Stimulated activated CD4-positive, alpha-beta T cell treated with anti-CD3 and anti-CD28 coated beads, Interleukin-1b, Interleukin-23, amount 100 ng/mL, for 24 hours (primary cell): Measurements from ENCODE around the gene AMER3.

Experiments used
- DNase-seq, 4 experiments: peaks; one replicate each; pipeline ENCODE4 v3.0.0-alpha.2; 2020; ENCODE audit warnings: low read depth in 4 of 4, low spot score in 1 of 4

AMER3 gene

DNA sequence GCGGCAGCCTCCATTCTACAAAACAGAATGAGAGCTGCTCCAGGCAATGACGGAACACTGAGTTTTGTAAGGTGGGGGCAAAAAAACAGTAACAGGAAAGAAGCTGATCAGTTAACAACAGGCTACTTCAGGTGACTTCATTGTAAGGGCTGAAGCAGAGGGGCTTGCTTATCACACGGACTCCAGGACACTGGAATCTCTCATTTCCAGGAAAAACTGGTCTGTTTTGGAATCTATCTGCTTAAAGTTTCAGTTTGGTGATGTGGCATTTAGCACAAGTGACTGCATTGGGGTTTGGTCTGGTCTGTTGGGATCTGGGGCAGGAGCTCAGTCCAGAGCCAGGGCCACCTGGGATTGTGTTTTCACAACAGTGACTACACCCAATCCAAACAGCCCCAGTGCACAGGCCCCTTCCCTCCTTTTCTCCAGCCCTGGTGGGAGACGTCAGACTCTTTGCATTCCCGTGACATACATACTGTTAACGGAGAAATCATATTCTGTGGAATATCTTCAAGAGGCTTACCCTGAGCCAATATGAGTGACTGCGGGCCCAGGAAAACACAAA, 14.1 kb downstream of the AMER3 start:
- no peak for DNase-seq

DNA sequence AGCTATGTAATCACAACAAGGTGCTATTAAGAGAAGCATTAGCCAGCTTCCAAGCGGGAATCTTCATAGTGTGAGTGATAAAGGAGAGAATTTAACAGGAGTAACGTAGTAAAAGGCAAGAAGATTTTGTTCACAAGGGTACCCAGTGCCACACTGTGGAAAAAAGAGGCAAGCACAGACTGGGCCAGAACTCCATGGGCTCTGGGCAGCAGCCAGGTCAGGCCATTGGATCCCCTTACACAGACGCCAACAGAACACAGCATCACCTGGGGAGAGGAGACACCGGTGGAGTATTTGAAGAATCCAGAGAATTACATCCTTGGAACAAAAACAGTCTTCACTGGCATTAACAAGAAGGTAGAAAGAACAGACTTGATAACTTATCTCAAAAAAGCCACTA, 21.2 kb downstream of the AMER3 start:
- no peak for DNase-seq

DNA sequence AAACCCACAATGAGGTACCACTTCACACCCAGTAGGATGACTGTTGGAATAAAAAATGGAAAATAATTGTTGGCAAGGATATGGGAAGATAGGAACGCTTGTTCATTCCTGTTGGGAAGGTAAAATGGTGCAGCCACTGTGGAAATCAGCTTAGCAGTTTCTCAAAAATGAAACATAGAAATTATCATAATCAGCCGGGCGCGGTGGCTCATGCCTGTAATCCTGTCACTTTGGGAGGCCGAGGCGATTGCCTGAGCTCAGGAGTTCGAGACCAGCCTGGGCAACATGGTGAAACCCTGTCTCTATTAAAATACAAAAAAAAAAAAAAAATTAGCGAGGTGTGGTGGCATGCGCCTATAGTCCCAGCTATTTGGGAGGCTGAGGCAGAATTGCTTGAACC, 23.4 kb downstream of the AMER3 start:
- no peak for DNase-seq

DNA sequence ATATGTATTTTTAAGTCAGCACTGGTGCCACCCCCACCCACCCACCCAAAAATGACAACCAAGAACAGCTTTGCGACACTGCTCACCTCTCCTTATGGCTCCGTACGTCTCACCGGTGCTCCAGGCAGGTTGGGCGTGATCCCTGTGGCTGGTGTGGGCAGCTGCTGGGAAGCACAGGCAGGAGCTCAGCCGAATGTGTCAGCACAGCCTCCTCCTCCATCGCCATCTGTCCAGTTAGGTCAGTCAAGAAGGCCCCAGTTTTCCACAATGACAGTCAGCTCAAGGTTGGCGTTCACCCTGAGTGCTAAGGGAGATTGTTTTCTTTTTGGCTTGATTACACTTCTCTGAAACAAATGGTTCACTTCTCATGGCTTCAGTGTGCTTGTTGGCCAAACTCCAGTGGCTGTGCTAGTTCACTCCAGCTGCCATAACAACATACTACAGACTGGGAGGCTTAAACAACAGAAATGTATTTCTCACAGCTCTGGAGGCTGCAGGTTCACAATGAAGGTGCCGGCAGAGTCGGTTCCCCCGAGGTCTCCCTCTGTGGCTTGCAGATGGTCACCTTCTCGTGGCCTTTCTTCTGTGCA, 30.2 kb downstream of the AMER3 start:
- DNase-seq: no peak

GRCh38 chr2:130786076-130786475, 30.7 kb downstream of the AMER3 start:
- no peak for DNase-seq

DNA sequence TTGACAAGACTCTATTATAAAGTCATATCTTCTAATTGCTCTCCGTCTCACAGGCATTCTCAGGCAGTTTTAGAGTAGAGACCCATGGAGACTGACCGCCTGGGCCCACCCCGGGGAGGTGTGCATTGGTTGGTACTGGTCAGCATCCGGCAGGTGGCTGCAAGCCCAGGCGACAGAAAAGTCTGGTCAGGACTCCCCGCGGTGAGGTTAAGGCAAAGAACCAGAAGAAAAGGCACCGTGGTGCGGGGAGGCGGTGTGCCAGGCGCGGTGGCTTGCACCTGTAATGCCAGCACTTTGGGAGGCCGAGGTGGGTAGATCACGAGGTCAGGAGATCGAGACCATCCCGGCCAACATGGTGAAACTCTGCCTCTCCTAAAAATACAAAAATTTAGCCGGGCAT, 32.5 kb downstream of the AMER3 start:
- DNase-seq: no peak

GRCh38 chr2:130790312-130790711, 35.0 kb downstream of the AMER3 start:
- DNase-seq: no peak

GRCh38 chr2:130790804-130791616, 35.7 kb downstream of the AMER3 start:
- no peak for DNase-seq

DNA sequence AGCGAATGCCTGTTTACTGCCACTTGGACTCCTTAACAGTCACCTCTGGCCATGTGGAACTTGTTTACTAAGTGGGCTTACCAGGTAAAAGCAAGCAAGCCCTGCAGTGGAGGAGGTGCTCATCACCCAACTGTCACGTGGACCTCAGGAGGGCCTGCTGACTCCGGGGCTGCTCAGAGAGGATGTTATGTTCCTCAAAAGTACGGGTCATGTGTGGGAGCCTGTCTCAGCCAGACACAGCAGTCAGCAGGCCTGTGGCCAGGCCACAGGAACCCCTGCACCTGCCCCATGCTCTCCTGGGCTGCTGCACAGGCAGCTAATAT, 36.2 kb downstream of the AMER3 start:
- no peak for DNase-seq

DNA sequence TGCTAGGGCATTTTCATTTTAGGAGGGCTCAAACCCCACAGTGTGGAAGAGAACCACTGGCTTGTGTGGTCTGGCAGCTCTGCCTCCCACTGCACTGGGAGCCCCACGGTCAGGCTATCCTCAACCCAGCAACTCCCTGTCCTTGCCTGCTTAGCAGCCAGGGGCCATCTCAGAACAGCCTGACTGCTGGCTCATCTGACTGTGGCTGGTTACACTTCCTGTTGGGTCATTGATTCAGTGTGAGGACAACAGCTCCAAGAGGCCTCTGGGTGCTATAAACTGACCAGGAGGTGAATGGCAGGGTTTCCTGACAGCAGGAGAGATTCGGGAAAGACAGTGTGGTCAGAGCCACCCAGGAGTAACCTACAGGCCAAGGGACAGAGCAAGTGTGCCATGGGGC, 40.1 kb downstream of the AMER3 start:
- no peak for DNase-seq

DNA sequence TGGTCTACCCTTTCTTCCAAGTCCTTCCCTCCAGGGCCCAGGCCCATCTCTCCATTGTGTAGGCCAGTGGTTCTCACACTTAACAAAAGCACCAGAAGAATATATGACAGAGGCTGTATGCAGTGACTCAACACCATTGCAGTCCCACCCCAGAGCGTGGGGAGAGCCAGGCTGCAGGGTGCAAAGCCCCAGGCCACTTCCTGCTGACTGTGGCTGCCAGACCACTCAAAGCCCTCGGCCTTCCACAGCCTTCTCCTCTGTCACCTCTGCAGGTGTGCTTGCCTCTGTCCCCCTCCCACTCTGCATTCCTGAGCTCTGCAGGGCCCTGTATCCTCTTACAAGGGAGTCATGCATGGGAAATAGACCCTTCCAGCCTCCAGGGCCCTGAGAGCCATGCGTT, 41.0 kb downstream of the AMER3 start:
- no peak for DNase-seq

DNA sequence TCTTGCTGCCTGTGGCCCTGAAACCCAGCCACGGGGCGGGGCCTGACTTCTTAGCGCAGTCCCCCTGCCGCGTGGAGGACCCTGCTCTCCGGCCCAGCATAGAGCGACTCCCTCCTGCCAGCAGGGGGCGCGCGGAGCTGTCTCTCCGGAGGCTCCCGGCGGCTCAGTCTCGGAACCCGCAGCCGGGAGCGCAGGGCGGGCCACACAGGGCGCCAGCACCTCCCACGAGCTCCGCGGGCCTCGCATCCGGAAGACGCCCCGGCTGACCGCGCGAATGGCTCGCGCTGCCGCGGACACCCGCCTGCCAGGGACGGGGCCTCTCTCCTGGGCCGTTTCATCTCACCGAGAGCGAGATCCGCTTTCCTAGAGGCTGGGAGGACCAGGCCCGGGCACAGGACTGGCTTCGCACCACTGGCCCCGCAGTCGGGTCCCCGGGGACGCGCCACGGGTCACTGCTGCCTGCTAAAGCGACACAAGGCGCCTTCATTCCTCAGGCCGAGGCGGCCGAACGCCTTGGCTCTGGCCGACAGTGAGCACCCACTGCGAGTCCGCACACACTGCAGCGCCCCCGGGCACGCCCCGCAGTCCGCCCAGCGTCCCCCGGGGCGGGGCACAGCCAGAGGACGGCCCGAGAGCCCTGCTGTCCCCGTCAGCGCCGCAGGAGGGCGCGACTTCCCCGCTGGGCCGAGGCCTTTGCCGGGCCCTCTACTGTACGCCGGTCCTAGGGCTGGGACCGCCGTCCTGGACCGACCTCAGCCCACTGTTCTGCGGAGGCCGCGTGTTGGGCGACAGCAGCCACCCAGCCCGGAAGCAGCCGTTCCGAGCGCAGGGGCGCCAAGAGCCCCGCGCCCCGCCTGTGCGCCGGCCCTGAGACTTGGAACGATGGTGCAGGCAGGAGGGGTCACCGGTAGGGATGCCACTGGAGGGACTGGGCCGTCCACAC, 42.4 kb downstream of the AMER3 start:
- peak; percentile 88 to 96 (median 94) for DNase-seq

DNA sequence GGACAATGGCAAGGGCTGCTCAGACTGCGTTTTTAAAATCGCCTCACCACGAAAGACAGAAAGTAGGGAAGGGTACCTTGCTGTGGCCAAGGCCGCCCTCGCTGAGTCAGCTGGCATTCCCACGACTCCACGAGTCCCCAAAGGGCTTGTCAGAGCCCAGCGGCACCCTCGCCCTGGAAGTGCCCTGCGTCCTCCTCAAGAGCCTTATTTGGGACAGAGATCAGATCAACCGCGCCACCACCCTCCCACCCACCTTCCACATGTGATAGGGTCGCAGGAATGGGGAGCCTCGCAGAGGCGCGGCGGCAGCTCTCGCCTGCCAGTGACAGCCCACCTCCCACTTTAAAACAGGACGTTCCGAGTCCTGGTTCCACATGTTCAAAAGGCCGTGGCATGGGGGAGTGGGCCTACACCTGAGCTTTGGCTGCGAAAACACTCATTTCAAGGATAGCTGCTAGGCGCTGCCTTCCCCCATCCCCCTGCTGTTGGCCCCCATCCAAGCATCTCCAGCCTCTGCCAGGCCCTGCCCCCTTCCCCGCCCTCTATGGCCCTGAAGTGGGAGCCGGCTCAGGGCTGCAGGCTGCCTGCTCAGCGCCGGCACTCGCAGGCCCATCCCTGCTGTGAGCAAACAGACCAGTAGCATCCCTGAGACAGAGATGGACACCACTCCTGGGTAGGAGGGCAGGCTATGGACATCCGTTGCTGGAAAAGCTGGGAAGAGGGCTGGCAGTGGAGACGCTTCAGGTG, 43.3 kb downstream of the AMER3 start:
- DNase-seq: no peak

DNA sequence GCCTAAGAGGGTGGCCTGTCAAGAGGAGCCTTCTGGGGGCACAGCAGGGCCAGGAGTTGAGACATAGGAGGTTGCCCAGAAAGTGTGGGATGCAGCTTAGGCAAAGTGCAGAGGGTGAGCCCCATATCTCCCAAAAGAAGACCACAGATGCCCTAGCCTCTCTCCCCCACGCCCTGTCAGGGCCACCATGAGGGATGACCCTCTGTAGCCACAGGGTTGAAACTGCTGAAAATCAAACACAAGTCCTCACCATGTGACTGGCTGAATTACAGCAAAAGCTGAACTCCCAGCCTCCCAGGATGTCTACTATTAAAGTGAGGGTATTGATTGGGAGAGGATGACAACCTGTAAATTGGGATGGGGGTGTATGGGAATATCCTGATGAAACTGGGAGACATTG, 44.0 kb downstream of the AMER3 start:
- no peak for DNase-seq

- DNase-seq: no peak
Observed at GRCh38 chr2:130805613-130806012, 50.3 kb downstream of the AMER3 start.

GRCh38 chr2:130806370-130806769, 51.0 kb downstream of the AMER3 start:
- DNase-seq: no peak

GRCh38 chr2:130807659-130808385, 52.5 kb downstream of the AMER3 start:
- DNase-seq: no peak

DNA sequence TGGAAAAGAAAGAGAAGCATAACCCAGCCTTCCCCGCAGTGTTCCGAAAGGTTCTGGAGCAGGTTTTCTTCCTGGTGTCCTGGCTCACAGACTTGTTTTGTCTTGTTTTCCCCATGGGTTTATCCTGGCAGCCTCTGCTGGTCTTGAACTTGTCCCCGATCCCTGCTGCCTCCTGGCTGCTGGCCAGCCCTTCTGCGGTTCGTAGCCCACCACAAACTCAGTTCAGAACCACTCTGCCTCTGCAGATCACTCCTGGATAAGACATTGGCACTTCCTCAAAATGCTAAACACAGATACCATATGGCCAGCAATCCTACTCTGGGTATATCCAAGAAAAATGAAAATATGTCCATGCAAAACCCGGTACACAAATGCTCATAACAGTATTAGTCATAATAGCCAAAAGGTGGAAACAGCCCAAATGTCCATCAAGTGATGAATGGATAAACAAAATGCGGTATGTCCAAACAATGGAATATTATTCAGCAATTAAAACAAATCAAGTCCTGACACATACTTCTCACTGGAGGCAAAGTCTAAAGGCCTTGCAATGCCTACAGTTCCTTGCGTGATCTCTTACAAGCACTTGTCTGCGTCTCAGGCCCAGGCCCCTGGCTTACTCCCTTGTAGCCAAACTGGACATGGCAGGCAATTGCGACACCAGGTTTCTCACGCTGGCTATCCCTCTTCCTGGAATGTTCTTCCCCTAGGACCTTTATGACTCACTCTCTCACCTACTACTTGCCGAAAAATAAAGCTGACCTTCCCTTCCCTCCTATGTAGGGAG, 53.3 kb downstream of the AMER3 start:
- no peak for DNase-seq

DNA sequence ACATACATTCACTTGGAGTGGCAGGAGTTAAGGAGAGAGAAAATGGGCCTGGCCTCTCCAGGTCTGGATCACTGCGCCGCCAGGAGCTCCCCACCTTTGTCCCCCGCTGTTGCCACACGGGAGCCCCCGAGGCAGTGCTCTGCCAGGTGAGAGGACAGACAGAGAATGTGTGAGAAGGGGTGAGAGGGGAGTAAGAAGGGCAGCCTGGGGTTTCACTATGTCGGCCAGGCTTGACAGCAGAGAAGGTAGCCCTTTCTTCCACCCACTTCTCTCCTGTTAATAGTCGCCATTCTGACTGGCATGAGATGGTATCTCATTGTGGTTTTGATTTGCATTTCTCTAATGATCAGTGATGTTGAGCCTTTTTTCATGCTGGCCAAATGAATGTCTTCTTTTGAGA, 55.1 kb downstream of the AMER3 start:
- DNase-seq: no peak

- DNase-seq: no peak
Observed at GRCh38 chr2:130813722-130814121, 58.4 kb downstream of the AMER3 start.
